H1 (cell line): Measurements from ENCODE around the gene OBSL1. TPM values are rescaled to one million over a fixed set of nuclear protein-coding genes. Genes with fewer than 3 reads are reported as not detected.
A peak's percentile ranks its signal among the peaks of the same experiment; 100 is the strongest.

Source experiments
- CTCF ChIA-PET: fragments of 300-600 bp; sonication (Branson Sonifier 250); formaldehyde crosslinking; loops from one replicate; lab custom pipeline; 2021; ENCODE audit not compliant: partially characterized antibody; lab: Charles Lee
- POLR2A ChIA-PET: fragments of 300-600 bp; sonication (Branson Sonifier 250); formaldehyde crosslinking; loops from one replicate; lab custom pipeline; 2021; ENCODE audit warnings: inconsistent platforms; ENCODE audit not compliant: partially characterized antibody; lab: Charles Lee
- DNase-seq, 2 experiments: peaks; one replicate each; pipeline versions ENCODE4 v3.0.0 to v3.0.0-alpha.2; 2010 to 2022; ENCODE audit warnings: low spot score in 2 of 2, low read depth in 1 of 2, mixed read lengths in 1 of 2
- FAIRE-seq: peaks from 2 replicates; lab custom pipeline; 2011; peaks lifted over from hg19 to GRCh38; lab: Jason Lieb, UNC
- H2AFZ ChIP-seq: 2 replicates; pipeline ENCODE4 v1.8.1; 2012; ENCODE audit warnings: low read length, inconsistent platforms
- H2AK5ac ChIP-seq: 2 replicates; pipeline ENCODE4 v1.6.1; 2013; ENCODE audit warnings: low read depth, low read length
- H2BK120ac ChIP-seq: replicated peaks from 2 replicates; pipeline ENCODE3; 2013; ENCODE audit warnings: low read depth, low read length, inconsistent platforms
- H2BK12ac ChIP-seq: 2 replicates; pipeline ENCODE4 v1.6.1; 2013; ENCODE audit warnings: low read depth, low read length
- H2BK15ac ChIP-seq: 2 replicates; pipeline ENCODE4 v1.6.1; 2013; ENCODE audit warnings: low read length
- H2BK20ac ChIP-seq: 2 replicates; pipeline ENCODE4 v1.6.1; 2013; ENCODE audit warnings: low read length
- H2BK5ac ChIP-seq: 2 replicates; pipeline ENCODE4 v1.6.1; 2013; ENCODE audit warnings: low read depth, low read length
- H3K14ac ChIP-seq: 2 replicates; pipeline ENCODE4 v1.6.1; 2013; ENCODE audit warnings: inconsistent platforms; ENCODE audit not compliant: insufficient read length
- H3K18ac ChIP-seq: 2 replicates; pipeline ENCODE4 v1.6.1; 2013; ENCODE audit warnings: low read length; ENCODE audit errors: extremely low read depth
- H3K23ac ChIP-seq: 2 replicates; pipeline ENCODE4 v1.6.1; 2013; ENCODE audit warnings: inconsistent platforms; ENCODE audit not compliant: insufficient read length
- H3K23me2 ChIP-seq: 2 replicates; pipeline ENCODE4 v1.6.1; 2013; ENCODE audit warnings: low read depth, low read length
- H3K27ac ChIP-seq: 2 replicates; pipeline ENCODE4 v1.6.1; 2011; ENCODE audit warnings: low read depth, low read length, inconsistent platforms
- H3K27me3 ChIP-seq, 4 experiments: replicated peaks in 1 of 4; 1 replicate in 1 of 4; 2 replicates in 3 of 4; pipeline versions ENCODE4 v1.6.1 to v1.8.1; 2011 to 2013; ENCODE audit warnings: low read length in 3 of 4, mild to moderate bottlenecking in 3 of 4, inconsistent platforms in 2 of 4, mixed read lengths in 2 of 4, moderate library complexity in 1 of 4; ENCODE audit not compliant: control insufficient read depth in 3 of 4, insufficient read depth in 3 of 4; ENCODE audit errors: extremely low read depth in 1 of 4
- H3K36me3 ChIP-seq, 4 experiments: 2 replicates each; pipeline versions ENCODE4 v1.6.1 to v1.8.1; 2011 to 2013; ENCODE audit warnings: mild to moderate bottlenecking in 4 of 4, low read length in 3 of 4, moderate library complexity in 2 of 4, control low read depth in 1 of 4, inconsistent platforms in 1 of 4; ENCODE audit not compliant: insufficient read depth in 4 of 4, control insufficient read depth in 2 of 4
- H3K4ac ChIP-seq: replicated peaks from 2 replicates; pipeline ENCODE3; 2013; ENCODE audit warnings: low read length, low read depth, mixed read lengths, inconsistent platforms; ENCODE audit not compliant: insufficient read length
- H3K4me1 ChIP-seq, 4 experiments: replicated peaks in 1 of 4; 1 replicate in 1 of 4; 2 replicates in 3 of 4; pipeline versions ENCODE4 v1.6.1 to v1.8.1; 2011 to 2013; ENCODE audit warnings: low read length in 3 of 4, inconsistent platforms in 2 of 4, mixed read lengths in 1 of 4; ENCODE audit not compliant: insufficient read depth in 4 of 4, control insufficient read depth in 3 of 4
- H3K4me2 ChIP-seq, 2 experiments: 2 replicates each; pipeline versions ENCODE4 v1.6.1 to v1.8.1; 2011 to 2013; ENCODE audit warnings: low read depth in 2 of 2, low read length in 2 of 2, control low read depth in 1 of 2, inconsistent platforms in 1 of 2, mild to moderate bottlenecking in 1 of 2; ENCODE audit not compliant: insufficient read depth in 1 of 2
- H3K4me3 ChIP-seq, 4 experiments: fragments of 200-600, 300-600 bp in 1 of 4; sonication (generic), shearing (Covaris generic), sonication (Bioruptor Twin) in 1 of 4; 2 replicates each; pipeline versions ENCODE4 v1.5.1 to v1.8.1; 2011 to 2016; ENCODE audit warnings: low read length in 4 of 4, low read depth in 3 of 4, control low read depth in 2 of 4, inconsistent platforms in 2 of 4, mild to moderate bottlenecking in 2 of 4, mixed read lengths in 1 of 4, moderate library complexity in 1 of 4; ENCODE audit not compliant: insufficient read depth in 2 of 4; ENCODE audit errors: extremely low read depth in 1 of 4
- H3K56ac ChIP-seq: replicated peaks from 2 replicates; pipeline ENCODE3; 2013; ENCODE audit warnings: low read depth, mild to moderate bottlenecking, mixed read lengths, low read length, inconsistent platforms; ENCODE audit not compliant: insufficient read length
- H3K79me1 ChIP-seq: 2 replicates; pipeline ENCODE4 v1.6.1; 2013; ENCODE audit warnings: low read depth, low read length, control low read depth
- H3K79me2 ChIP-seq, 2 experiments: 2 replicates each; pipeline versions ENCODE4 v1.6.1 to v1.8.1; 2012 to 2013; ENCODE audit warnings: low read length in 2 of 2, mild to moderate bottlenecking in 2 of 2, inconsistent platforms in 1 of 2; ENCODE audit not compliant: insufficient read depth in 2 of 2, control insufficient read depth in 1 of 2
- H3K9ac ChIP-seq, 4 experiments: replicated peaks in 1 of 4; 1 replicate in 1 of 4; 2 replicates in 3 of 4; pipeline versions ENCODE4 v1.6.1 to v1.8.1; 2011 to 2013; ENCODE audit warnings: low read depth in 3 of 4, low read length in 3 of 4, control low read depth in 2 of 4, mild to moderate bottlenecking in 2 of 4, moderate library complexity in 2 of 4, inconsistent platforms in 1 of 4; ENCODE audit errors: extremely low read depth in 1 of 4
- H3K9me3 ChIP-seq, 2 experiments: 2 replicates each; pipeline versions ENCODE4 v1.6.1 to v1.8.1; 2012 to 2013; ENCODE audit warnings: mild to moderate bottlenecking in 2 of 2, moderate library complexity in 2 of 2, control low read depth in 1 of 2, inconsistent platforms in 1 of 2, low read depth in 1 of 2, low read length in 1 of 2, mixed read lengths in 1 of 2; ENCODE audit not compliant: insufficient read depth in 2 of 2
- H4K20me1 ChIP-seq, 2 experiments: replicated peaks in 1 of 2; 2 replicates each; pipeline versions ENCODE3 to v1.8.1; 2011 to 2013; ENCODE audit warnings: inconsistent platforms in 2 of 2, low read length in 2 of 2, mild to moderate bottlenecking in 1 of 2; ENCODE audit not compliant: insufficient read depth in 2 of 2, control insufficient read depth in 1 of 2
- H4K5ac ChIP-seq: 2 replicates; pipeline ENCODE4 v1.6.1; 2013; ENCODE audit warnings: low read length, low read depth, mixed read lengths, inconsistent platforms; ENCODE audit not compliant: insufficient read length
- H4K8ac ChIP-seq: 2 replicates; pipeline ENCODE4 v1.8.0; 2013; ENCODE audit warnings: mild to moderate bottlenecking, moderate library complexity, low read length, inconsistent platforms; ENCODE audit not compliant: insufficient read depth; ENCODE audit errors: extremely low read depth
- H4K91ac ChIP-seq: replicated peaks from 2 replicates; pipeline ENCODE3; 2013; ENCODE audit warnings: low read length, mixed read lengths, inconsistent platforms; ENCODE audit not compliant: insufficient read length
- ATF3 ChIP-seq: IDR thresholded peaks from 2 replicates; pipeline ENCODE4 v1.6.1; 2011; ENCODE audit warnings: low read depth, mild to moderate bottlenecking, low read length; ENCODE audit not compliant: insufficient read depth
- FOSL1 ChIP-seq: IDR thresholded peaks from 2 replicates; pipeline ENCODE4 v1.6.1; 2011; ENCODE audit warnings: mild to moderate bottlenecking, low read depth, low read length, moderate library complexity; ENCODE audit not compliant: insufficient read depth
- JUN ChIP-seq: IDR thresholded peaks from 2 replicates; pipeline ENCODE4 v1.6.1; 2011; ENCODE audit warnings: low read depth, mild to moderate bottlenecking, improper control_type of control experiment, low read length
- KDM1A ChIP-seq: fragments of 200-600, 300-600 bp; sonication (generic); IDR thresholded peaks from 2 replicates; pipeline ENCODE4 v1.7.1; 2016; ENCODE audit warnings: mild to moderate bottlenecking, low read length, borderline replicate concordance
- NRF1 ChIP-seq: IDR thresholded peaks from 2 replicates; pipeline ENCODE4 v1.6.1; 2011; ENCODE audit warnings: mild to moderate bottlenecking, low read depth, low read length, improper control_type of control experiment
- RAD21 ChIP-seq, 2 experiments: IDR thresholded peaks in 1 of 2; conservative IDR thresholded peaks in 1 of 2; 2 replicates each; pipeline ENCODE4 v1.6.1; 2011; ENCODE audit warnings: low read depth in 2 of 2, low read length in 2 of 2, improper control_type of control experiment in 1 of 2, inconsistent platforms in 1 of 2, mild to moderate bottlenecking in 1 of 2, moderate library complexity in 1 of 2
- RXRA ChIP-seq: IDR thresholded peaks from 2 replicates; pipeline ENCODE4 v1.6.1; 2011; ENCODE audit warnings: low read depth, mild to moderate bottlenecking, low read length, moderate library complexity; ENCODE audit not compliant: insufficient read depth
- SIN3A ChIP-seq, 2 experiments: IDR thresholded peaks in 1 of 2; conservative IDR thresholded peaks in 1 of 2; 2 replicates each; pipeline ENCODE4 v1.6.1; 2011 to 2012; ENCODE audit warnings: low read length in 2 of 2, improper control_type of control experiment in 1 of 2, low read depth in 1 of 2, mild to moderate bottlenecking in 1 of 2
- TEAD4 ChIP-seq: IDR thresholded peaks from 2 replicates; pipeline ENCODE4 v1.6.1; 2012; ENCODE audit warnings: low read depth, low read length, inconsistent platforms, mixed read lengths
- WGBS, 2 experiments: shearing (Covaris generic) in 1 of 2; methylation state at CpG; one replicate each; pipeline versions ENCODE4 v1.1.6 to v1.1.7; 2013 to 2015; ENCODE audit warnings: low lambda C conversion rate in 2 of 2, mixed read lengths in 2 of 2, inconsistent platforms in 1 of 2, low coverage in 1 of 2, missing lambda C conversion rate in 1 of 2; ENCODE audit not compliant: insufficient replicate concordance in 2 of 2, insufficient coverage in 1 of 2, insufficient read length in 1 of 2; ENCODE audit errors: extremely low coverage in 1 of 2, missing lambda C conversion rate in 1 of 2; 5-methylcytosine and 5-hydroxymethylcytosine counted together
- polyA plus RNA-seq, 7 experiments: library from polyadenylated mRNA; depleted of rRNA in 3 of 7; stranded (reverse) in 5 of 7; unstranded in 2 of 7; fragments of >200 nt in 5 of 7; fragments of 200-250 nt in 2 of 7; gene quantifications; 1 replicate in 5 of 7; 2 replicates in 1 of 7; 4 replicates in 1 of 7; pipeline versions ENCODE4 v1.2.1 to v1.2.3, GENCODE V29; 2011 to 2013; ENCODE audit warnings: missing spikeins in 2 of 7, mixed read lengths in 2 of 7
- total RNA-seq: library from RNA; stranded (reverse); fragmentation: NEBNext Ultra II Directional; extraction: Animal tissue kit (Norgen Biotek cat#: 25700); gene quantifications from 2 replicates; pipeline ENCODE4 v1.2.1, GENCODE V29; 2021

OBSL1 gene
- total and polyA plus RNA-seq, 2 of the 8 experiments (the other 6 are each of a cell fraction or from before 2014, with no cell fraction given) = 116 to 127 TPM

- no peak overlapping the region for H3K27ac ChIP-seq
- WGBS, 2 experiments = 63% methylated on average over 6 of the region's 15 CpGs; no CpG with 5 or more reads in 1 of the 2 experiments
- CTCF ChIA-PET = interaction anchor here (0.6 to 113.1 kb wide), 25 partner anchors 16 to 317 kb away, joined by 3 to 7248 read pairs (median 6); partner anchors contain the start of genes ASIC4, DES, DNAJB2 and GMPPA
- peaks cover 9% of the 10 kb centered on the region; the same call in 1 of the 2 replicates for H3K23me2 ChIP-seq
- no peak for DNase-seq
- H2AK5ac ChIP-seq = no peak overlapping the region
- FAIRE-seq = no peak
- H2BK15ac ChIP-seq = no peak overlapping the region; the same call in 1 of the 2 replicates
- peak overlapping the region; percentile 75; the same call in 1 of the 2 replicates for H2BK5ac ChIP-seq
- H2BK120ac ChIP-seq = no peak overlapping the region
- H3K27me3 ChIP-seq = no peaks in the 10 kb centered on the region; a peak in 1 of 7 replicates
- peaks cover 0 to 6% of the 10 kb centered on the region in 2 experiments; a peak in 1 of 4 replicates for H3K79me2 ChIP-seq
- no peak overlapping the region for H4K91ac ChIP-seq
- H4K8ac ChIP-seq = no peak overlapping the region; the same call in 1 of the 2 replicates
- no peak overlapping the region for H3K4me3 ChIP-seq
- no peak overlapping the region for H2AFZ ChIP-seq
- H3K18ac ChIP-seq = peak overlapping the region; percentile 6
- H2BK20ac ChIP-seq = no peak overlapping the region
- no peak overlapping the region for H3K56ac ChIP-seq
- H2BK12ac ChIP-seq = no peak overlapping the region
- peak overlapping the region; percentile 1 to 32; a peak in 3 of 4 replicates for H3K4me2 ChIP-seq
- no peak overlapping the region for H3K9ac ChIP-seq
- no peaks in the 10 kb centered on the region for H3K9me3 ChIP-seq
- H3K4me1 ChIP-seq = peaks cover 5 to 25% (median 16%) of the 10 kb centered on the region in 4 experiments
- no peak overlapping the region for H3K23ac ChIP-seq
- peaks cover 4 to 22% (median 12%) of the 10 kb centered on the region in 4 experiments; a peak in 6 of 8 replicates for H3K36me3 ChIP-seq
- POLR2A ChIA-PET = interaction anchor here (0.6 to 5.4 kb wide), 14 partner anchors 10 to 113 kb away, joined by 3 to 23 read pairs (median 4); partner anchors contain the start of genes GMPPA and STK11IP
- no peak overlapping the region for H3K4ac ChIP-seq
- no peak overlapping the region for H4K5ac ChIP-seq
- peaks cover 4% of the 10 kb centered on the region; the same call in 1 of the 2 replicates for H3K79me1 ChIP-seq
- peaks cover 10 to 11% of the 10 kb centered on the region in 2 experiments for H4K20me1 ChIP-seq
- H3K14ac ChIP-seq = no peak overlapping the region
- peak in 1 of 2 experiments; percentile 26; a peak in 1 of 4 replicates for TF ChIP-seq RAD21 (IDR thresholded peaks at IDR 0.05 in 1 of 2, conservative IDR thresholded peaks at IDR 0.05 in 1 of 2; ENCODE audit: low read depth in 2 of 2, low read length in 2 of 2)
- TF ChIP-seq KDM1A = no peak
- no peak for TF ChIP-seq FOSL1
- no peak for TF ChIP-seq JUN
- TF ChIP-seq TEAD4 = no peak
- no peak for TF ChIP-seq ATF3
- no peak for TF ChIP-seq RXRA
- no peak for TF ChIP-seq SIN3A (conservative IDR thresholded peaks at IDR 0.05 in 1 of 2, IDR thresholded peaks at IDR 0.05 in 1 of 2; ENCODE audit: low read depth in 1 of 2, low read length in 2 of 2)
- no peak for TF ChIP-seq NRF1
These were observed 33.5 kb downstream of the OBSL1 start for GRCh38 chr2:219537657-219538488.
